GM23338 (cell line): ENCODE measurements around the gene PMM1. TPM values are rescaled to one million over a fixed set of nuclear protein-coding genes. Genes with fewer than 3 reads are reported as not detected.
"Not testable (repeated sequence)": the region's sequence is repeated elsewhere in the genome, so short reads cannot be mapped to it uniquely, and the experiment has no call there.

Experiments used
- ATAC-seq: fragments of 200-7000 bp; cut with Tn5 transposase; 3 replicates; pipeline ENCODE4 v1.9.1; 2020
- DNase-seq: peaks from one replicate; pipeline ENCODE4 v3.0.0-alpha.2; 2015; ENCODE audit warnings: low spot score
- H2AFZ ChIP-seq: fragments of 200-600 bp; sonication (generic); 2 replicates; pipeline ENCODE4 v1.8.0; 2016; ENCODE audit warnings: antibody characterized with exemption, mild to moderate bottlenecking, moderate library complexity
- H3F3A ChIP-seq: fragments of 200-600 bp; sonication (generic); replicated peaks from 2 replicates; pipeline ENCODE4 v1.8.0; 2017; ENCODE audit warnings: antibody characterized with exemption, mixed run types, low read depth
- H3K27ac ChIP-seq: fragments of 200-600 bp; sonication (generic); 2 replicates; pipeline ENCODE4 v1.6.1; 2016; ENCODE audit warnings: low read depth
- H3K27me3 ChIP-seq: fragments of 200-600 bp; sonication (generic); 2 replicates; pipeline ENCODE4 v1.8.0; 2016; ENCODE audit warnings: mild to moderate bottlenecking, mixed run types, moderate library complexity; ENCODE audit not compliant: insufficient read depth
- H3K36me3 ChIP-seq: fragments of 200-600 bp; sonication (generic); 2 replicates; pipeline ENCODE4 v1.8.0; 2016; ENCODE audit warnings: mild to moderate bottlenecking; ENCODE audit not compliant: insufficient read depth
- H3K4me1 ChIP-seq: fragments of 200-600 bp; sonication (generic); 2 replicates; pipeline ENCODE4 v1.8.0; 2016; ENCODE audit warnings: mild to moderate bottlenecking, moderate library complexity; ENCODE audit not compliant: insufficient read depth
- H3K4me2 ChIP-seq: fragments of 200-600 bp; sonication (generic); 2 replicates; pipeline ENCODE4 v1.7.1; 2017; ENCODE audit warnings: mixed run types
- H3K4me3 ChIP-seq: fragments of 200-600 bp; sonication (generic); 2 replicates; pipeline ENCODE4 v1.6.1; 2016; ENCODE audit warnings: mixed run types
- H3K79me2 ChIP-seq: fragments of 200-600 bp; sonication (generic); replicated peaks from 2 replicates; pipeline ENCODE4 v1.8.0; 2017; ENCODE audit warnings: mild to moderate bottlenecking; ENCODE audit not compliant: insufficient read depth
- H3K9me2 ChIP-seq: fragments of 200-600 bp; sonication (generic); 2 replicates; pipeline ENCODE4 v1.8.0; 2017; ENCODE audit not compliant: insufficient read depth
- H4K20me1 ChIP-seq: fragments of 200-600 bp; sonication (generic); replicated peaks from 2 replicates; pipeline ENCODE4 v1.8.0; 2017; ENCODE audit warnings: mild to moderate bottlenecking; ENCODE audit not compliant: insufficient read depth
- H3K27ac Mint-ChIP-seq: 2 replicates; pipeline ENCODE4 v1.8.0; 2020; ENCODE audit warnings: inconsistent platforms, mild to moderate bottlenecking, moderate library complexity, mixed read lengths
- H3K27me3 Mint-ChIP-seq: 3 replicates; pipeline ENCODE4 v1.8.0; 2022; ENCODE audit warnings: low read depth, mild to moderate bottlenecking, moderate library complexity, mixed read lengths, inconsistent platforms; ENCODE audit not compliant: insufficient read depth, poor library complexity
- H3K36me3 Mint-ChIP-seq: 3 replicates; pipeline ENCODE4 v1.8.0; 2021; ENCODE audit warnings: low read depth, mild to moderate bottlenecking, inconsistent platforms, moderate library complexity, mixed read lengths
- H3K4me1 Mint-ChIP-seq: 3 replicates; pipeline ENCODE4 v1.8.0; 2020; ENCODE audit warnings: mild to moderate bottlenecking, inconsistent platforms, mixed read lengths
- H3K4me3 Mint-ChIP-seq: 3 replicates; pipeline ENCODE4 v1.8.0; 2021; ENCODE audit warnings: moderate library complexity, mild to moderate bottlenecking, inconsistent platforms, mixed read lengths
- H3K9me3 Mint-ChIP-seq: 3 replicates; pipeline ENCODE4 v1.8.0; 2020; ENCODE audit warnings: moderate library complexity, mild to moderate bottlenecking, inconsistent platforms, mixed read lengths
- EZH2phosphoT487 ChIP-seq: fragments of 200-600 bp; sonication (generic); IDR thresholded peaks from one replicate; pipeline ENCODE4 v1.8.1; 2018; ENCODE audit warnings: antibody characterized with exemption; ENCODE audit not compliant: unreplicated experiment
- JUNB ChIP-seq: IDR thresholded peaks from one replicate; pipeline ENCODE4 v1.6.1; 2016; ENCODE audit warnings: antibody characterized with exemption; ENCODE audit not compliant: unreplicated experiment
- STAT1 ChIP-seq: IDR thresholded peaks from one replicate; pipeline ENCODE4 v1.6.1; 2016; ENCODE audit warnings: antibody characterized with exemption; ENCODE audit not compliant: unreplicated experiment
- ZNF114 ChIP-seq: fragments of 250-450 bp; sonication (Bioruptor Pico); IDR thresholded peaks from 2 replicates; pipeline ENCODE4 v1.5.0; 2020; ENCODE audit warnings: mild to moderate bottlenecking, moderate library complexity
- ZNF331 ChIP-seq: fragments of 250-450 bp; sonication (Bioruptor Pico); IDR thresholded peaks from 2 replicates; pipeline ENCODE4 v1.5.0; 2020; ENCODE audit warnings: low read depth, mild to moderate bottlenecking, moderate library complexity
- polyA plus RNA-seq: library from polyadenylated mRNA; unstranded; fragments of >200 nt; fragmentation: Nextera tagmentation; extraction: Ambion mirVana; gene quantifications from 2 replicates; pipeline ENCODE4 v1.2.1, GENCODE V29; 2016
- total RNA-seq: library from RNA; depleted of rRNA; stranded (reverse); fragments of >200 nt; shearing (Covaris generic); gene quantifications from 2 replicates; pipeline ENCODE4 v1.2.3, GENCODE V29; 2014
- TF ChIP-seq, protein P1 (sequence below): IDR thresholded peaks from 2 replicates; pipeline ENCODE4 v1.6.1; 2016; ENCODE audit warnings: antibody characterized with exemption
- TF ChIP-seq, protein P2 (sequence below), 2 experiments: fragments of 200-600 bp in 1 of 2; sonication (generic) in 1 of 2; conservative IDR thresholded peaks; 2 replicates each; pipeline versions ENCODE4 v1.5.1 to v1.6.1; 2016 to 2017; ENCODE audit warnings: antibody characterized with exemption in 2 of 2, low read depth in 2 of 2, mild to moderate bottlenecking in 2 of 2, moderate library complexity in 1 of 2
- TF ChIP-seq, protein P3 (sequence below): IDR thresholded peaks from one replicate; pipeline ENCODE4 v1.6.1; 2018; ENCODE audit warnings: antibody characterized with exemption; ENCODE audit not compliant: unreplicated experiment

Gene PMM1
- total and polyA plus RNA-seq, 2 experiments from 2014 or later: 8.7 to 9.9 TPM

DNA sequence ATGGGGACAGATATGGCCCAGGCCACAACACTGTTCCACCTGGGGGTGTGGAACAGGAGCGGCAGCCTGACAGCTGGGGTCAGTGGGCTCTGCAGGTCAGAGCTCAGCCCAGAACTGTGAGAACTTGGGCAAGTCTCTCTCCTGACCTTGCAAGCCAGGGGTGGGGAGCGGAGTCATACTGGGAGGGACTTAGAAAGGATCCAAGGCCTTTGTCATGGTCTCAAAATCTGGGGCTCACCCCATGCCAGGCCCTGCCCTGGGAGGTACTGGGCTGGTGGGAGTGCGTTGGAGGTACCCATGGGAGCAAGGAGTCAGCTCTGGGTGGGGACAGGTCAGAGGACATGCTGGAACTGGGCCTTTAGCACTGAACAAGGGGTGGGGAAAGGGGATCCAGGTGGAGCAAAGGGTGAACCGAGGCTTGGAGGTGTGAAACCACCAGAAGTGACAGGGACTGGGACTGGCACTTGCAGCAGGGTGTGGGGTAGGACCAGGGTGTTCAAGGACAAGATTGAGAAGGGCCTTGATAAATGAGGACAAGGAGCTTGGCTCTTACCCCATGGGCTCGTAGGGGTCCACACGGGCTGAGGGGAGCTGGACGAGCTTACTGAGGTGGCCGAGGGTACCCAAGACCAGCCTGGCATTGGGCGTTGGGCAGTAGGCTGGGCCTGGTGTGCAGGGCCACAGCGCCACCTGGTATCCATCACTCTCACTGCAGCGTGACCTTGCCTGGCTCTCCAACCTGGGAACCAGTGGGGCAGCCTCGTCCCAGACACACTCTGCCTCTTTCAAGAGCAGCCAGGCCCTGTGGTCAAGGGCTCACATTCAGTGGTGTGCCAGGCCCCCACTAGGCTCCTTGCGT is 7.4 kb upstream of the PMM1 start:
- H3F3A ChIP-seq: peaks cover 6% of the 10 kb centered on the region; the same call in 1 of the 2 replicates
- H3K36me3 ChIP-seq: no peaks in the 10 kb centered on the region
- no peaks in the 10 kb centered on the region for H3K79me2 ChIP-seq
- no peaks in the 10 kb centered on the region for H3K4me1 ChIP-seq
- TF ChIP-seq, protein P1, sequence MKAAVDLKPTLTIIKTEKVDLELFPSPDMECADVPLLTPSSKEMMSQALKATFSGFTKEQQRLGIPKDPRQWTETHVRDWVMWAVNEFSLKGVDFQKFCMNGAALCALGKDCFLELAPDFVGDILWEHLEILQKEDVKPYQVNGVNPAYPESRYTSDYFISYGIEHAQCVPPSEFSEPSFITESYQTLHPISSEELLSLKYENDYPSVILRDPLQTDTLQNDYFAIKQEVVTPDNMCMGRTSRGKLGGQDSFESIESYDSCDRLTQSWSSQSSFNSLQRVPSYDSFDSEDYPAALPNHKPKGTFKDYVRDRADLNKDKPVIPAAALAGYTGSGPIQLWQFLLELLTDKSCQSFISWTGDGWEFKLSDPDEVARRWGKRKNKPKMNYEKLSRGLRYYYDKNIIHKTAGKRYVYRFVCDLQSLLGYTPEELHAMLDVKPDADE: no peak
- no peak for TF ChIP-seq EZH2phosphoT487
- TF ChIP-seq, protein P2, sequence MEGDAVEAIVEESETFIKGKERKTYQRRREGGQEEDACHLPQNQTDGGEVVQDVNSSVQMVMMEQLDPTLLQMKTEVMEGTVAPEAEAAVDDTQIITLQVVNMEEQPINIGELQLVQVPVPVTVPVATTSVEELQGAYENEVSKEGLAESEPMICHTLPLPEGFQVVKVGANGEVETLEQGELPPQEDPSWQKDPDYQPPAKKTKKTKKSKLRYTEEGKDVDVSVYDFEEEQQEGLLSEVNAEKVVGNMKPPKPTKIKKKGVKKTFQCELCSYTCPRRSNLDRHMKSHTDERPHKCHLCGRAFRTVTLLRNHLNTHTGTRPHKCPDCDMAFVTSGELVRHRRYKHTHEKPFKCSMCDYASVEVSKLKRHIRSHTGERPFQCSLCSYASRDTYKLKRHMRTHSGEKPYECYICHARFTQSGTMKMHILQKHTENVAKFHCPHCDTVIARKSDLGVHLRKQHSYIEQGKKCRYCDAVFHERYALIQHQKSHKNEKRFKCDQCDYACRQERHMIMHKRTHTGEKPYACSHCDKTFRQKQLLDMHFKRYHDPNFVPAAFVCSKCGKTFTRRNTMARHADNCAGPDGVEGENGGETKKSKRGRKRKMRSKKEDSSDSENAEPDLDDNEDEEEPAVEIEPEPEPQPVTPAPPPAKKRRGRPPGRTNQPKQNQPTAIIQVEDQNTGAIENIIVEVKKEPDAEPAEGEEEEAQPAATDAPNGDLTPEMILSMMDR (conservative IDR thresholded peaks at IDR 0.05; ENCODE audit: low read depth in 2 of 2): peak; percentile 73 to 98
- Mint-ChIP-seq H3K4me1 (peaks cover 4% of the 10 kb centered on the region; the same call in 2 of the 3 replicates), H3K4me3 (no peak overlapping the region), H3K9me3 (peaks cover 5% of the 10 kb centered on the region; the same call in 1 of the 3 replicates), H3K27ac (no peak overlapping the region), H3K27me3 (peaks cover 26% of the 10 kb centered on the region), H3K36me3 (peaks cover 11% of the 10 kb centered on the region; the same call in 1 of the 3 replicates)
- no peak overlapping the region for H3K27ac ChIP-seq
- peak; percentile 87 for DNase-seq
- peak; percentile 97 for ATAC-seq
- H3K4me2 ChIP-seq: no peak overlapping the region
- H3K9me2 ChIP-seq: no peaks in the 10 kb centered on the region
- peaks cover 8% of the 10 kb centered on the region; the same call in 1 of the 2 replicates for H4K20me1 ChIP-seq
- H3K4me3 ChIP-seq: no peak overlapping the region
- no peak overlapping the region for H2AFZ ChIP-seq
- no peaks in the 10 kb centered on the region for H3K27me3 ChIP-seq

DNA sequence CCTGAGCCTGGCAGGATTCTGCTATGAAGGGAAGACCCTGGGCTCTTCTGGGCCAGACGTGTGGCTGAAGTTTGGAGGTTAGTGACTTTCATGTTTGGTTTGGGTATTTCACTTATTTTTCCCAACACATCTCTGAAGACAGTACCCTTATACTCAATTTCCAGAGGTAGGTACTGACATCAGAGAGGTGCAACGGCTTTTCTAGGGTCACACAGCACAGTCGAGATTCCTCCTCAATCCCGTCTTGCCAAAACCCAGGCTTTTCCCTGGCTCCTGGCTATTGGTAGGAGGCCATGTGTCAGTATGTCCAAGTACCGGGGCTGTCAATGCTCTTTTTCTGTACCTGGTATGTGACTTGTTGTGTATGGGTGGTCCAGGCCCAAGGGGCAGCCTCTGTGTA is 6.1 kb upstream of the PMM1 start:
- no peak for TF ChIP-seq ZNF331
- no peak for TF ChIP-seq JUNB
- TF ChIP-seq, protein P3, sequence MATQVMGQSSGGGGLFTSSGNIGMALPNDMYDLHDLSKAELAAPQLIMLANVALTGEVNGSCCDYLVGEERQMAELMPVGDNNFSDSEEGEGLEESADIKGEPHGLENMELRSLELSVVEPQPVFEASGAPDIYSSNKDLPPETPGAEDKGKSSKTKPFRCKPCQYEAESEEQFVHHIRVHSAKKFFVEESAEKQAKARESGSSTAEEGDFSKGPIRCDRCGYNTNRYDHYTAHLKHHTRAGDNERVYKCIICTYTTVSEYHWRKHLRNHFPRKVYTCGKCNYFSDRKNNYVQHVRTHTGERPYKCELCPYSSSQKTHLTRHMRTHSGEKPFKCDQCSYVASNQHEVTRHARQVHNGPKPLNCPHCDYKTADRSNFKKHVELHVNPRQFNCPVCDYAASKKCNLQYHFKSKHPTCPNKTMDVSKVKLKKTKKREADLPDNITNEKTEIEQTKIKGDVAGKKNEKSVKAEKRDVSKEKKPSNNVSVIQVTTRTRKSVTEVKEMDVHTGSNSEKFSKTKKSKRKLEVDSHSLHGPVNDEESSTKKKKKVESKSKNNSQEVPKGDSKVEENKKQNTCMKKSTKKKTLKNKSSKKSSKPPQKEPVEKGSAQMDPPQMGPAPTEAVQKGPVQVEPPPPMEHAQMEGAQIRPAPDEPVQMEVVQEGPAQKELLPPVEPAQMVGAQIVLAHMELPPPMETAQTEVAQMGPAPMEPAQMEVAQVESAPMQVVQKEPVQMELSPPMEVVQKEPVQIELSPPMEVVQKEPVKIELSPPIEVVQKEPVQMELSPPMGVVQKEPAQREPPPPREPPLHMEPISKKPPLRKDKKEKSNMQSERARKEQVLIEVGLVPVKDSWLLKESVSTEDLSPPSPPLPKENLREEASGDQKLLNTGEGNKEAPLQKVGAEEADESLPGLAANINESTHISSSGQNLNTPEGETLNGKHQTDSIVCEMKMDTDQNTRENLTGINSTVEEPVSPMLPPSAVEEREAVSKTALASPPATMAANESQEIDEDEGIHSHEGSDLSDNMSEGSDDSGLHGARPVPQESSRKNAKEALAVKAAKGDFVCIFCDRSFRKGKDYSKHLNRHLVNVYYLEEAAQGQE: no peak
- no peak for TF ChIP-seq ZNF114
- no peak for TF ChIP-seq EZH2phosphoT487
- no peak for TF ChIP-seq STAT1
- peaks cover 6% of the 10 kb centered on the region; the same call in 1 of the 2 replicates for H3F3A ChIP-seq
- H3K27ac ChIP-seq: no peak overlapping the region
- peaks cover 8% of the 10 kb centered on the region; the same call in 1 of the 2 replicates for H4K20me1 ChIP-seq
- no peak overlapping the region for H3K4me3 ChIP-seq
- H2AFZ ChIP-seq: no peak overlapping the region
- ATAC-seq (no peak), DNase-seq (no peak)
- H3K4me1 ChIP-seq: no peaks in the 10 kb centered on the region; the same call in 1 of the 2 replicates
- Mint-ChIP-seq H3K4me1 (peaks cover 4% of the 10 kb centered on the region; the same call in 2 of the 3 replicates), H3K9me3 (peaks cover 7% of the 10 kb centered on the region; the same call in 1 of the 3 replicates), H3K27ac (no peak overlapping the region), H3K36me3 (peaks cover 3% of the 10 kb centered on the region; the same call in 1 of the 3 replicates), H3K4me3 (no peak overlapping the region), H3K27me3 (peaks cover 23% of the 10 kb centered on the region)
- no peaks in the 10 kb centered on the region for H3K36me3 ChIP-seq
- H3K4me2 ChIP-seq: no peak overlapping the region
- no peaks in the 10 kb centered on the region for H3K27me3 ChIP-seq
- H3K9me2 ChIP-seq: no peaks in the 10 kb centered on the region
- H3K79me2 ChIP-seq: no peaks in the 10 kb centered on the region

DNA sequence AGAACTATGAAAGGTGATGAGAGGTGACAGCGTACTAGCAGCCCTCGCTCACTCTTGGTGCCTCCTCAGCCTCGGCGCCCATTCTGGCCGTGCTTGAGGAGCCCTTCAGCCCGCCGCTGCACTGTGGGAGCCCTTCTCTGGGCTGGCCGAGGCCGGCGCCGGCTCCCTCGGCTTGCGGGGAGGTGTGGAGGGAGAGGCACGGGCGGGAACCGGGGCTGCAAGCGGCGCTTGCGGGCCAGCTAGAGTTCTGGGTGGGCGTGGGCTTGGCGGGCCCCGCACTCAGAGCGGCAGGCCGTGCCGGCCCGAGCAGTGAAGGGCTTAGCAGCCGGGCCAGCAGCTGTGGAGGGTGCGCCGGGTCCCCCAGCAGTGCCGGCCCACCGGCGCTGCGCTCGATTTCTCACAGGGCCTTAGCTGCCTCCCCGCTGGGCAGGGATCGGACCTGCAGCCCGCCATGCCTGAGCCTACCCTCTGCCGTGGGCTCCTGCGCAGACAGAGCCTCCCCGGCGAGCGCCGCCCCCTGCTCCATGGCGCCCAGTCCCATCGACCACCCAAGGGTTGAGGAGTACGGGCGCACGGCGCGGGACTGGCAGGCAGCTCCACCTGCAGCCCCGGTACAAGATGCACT is 3.8 kb upstream of the PMM1 start:
- not testable (repeated sequence) for H3K4me3 Mint-ChIP-seq, ATAC-seq, H3K27me3 ChIP-seq, H2AFZ ChIP-seq, H3K36me3 ChIP-seq, H4K20me1 ChIP-seq, H3K9me3 Mint-ChIP-seq, H3K36me3 Mint-ChIP-seq, H3K79me2 ChIP-seq, H3K4me2 ChIP-seq, DNase-seq, H3K9me2 ChIP-seq, H3K4me3 ChIP-seq, H3K27ac ChIP-seq, H3K27ac Mint-ChIP-seq, H3K4me1 ChIP-seq
- peaks cover 10% of the 10 kb centered on the region; the same call in 1 of the 2 replicates for H3F3A ChIP-seq
- Mint-ChIP-seq H3K27me3 (peaks cover 22% of the 10 kb centered on the region), H3K4me1 (peaks cover 10% of the 10 kb centered on the region; the same call in 2 of the 3 replicates)
